Measurements from ENCODE around the gene PDE6D.

DNA sequence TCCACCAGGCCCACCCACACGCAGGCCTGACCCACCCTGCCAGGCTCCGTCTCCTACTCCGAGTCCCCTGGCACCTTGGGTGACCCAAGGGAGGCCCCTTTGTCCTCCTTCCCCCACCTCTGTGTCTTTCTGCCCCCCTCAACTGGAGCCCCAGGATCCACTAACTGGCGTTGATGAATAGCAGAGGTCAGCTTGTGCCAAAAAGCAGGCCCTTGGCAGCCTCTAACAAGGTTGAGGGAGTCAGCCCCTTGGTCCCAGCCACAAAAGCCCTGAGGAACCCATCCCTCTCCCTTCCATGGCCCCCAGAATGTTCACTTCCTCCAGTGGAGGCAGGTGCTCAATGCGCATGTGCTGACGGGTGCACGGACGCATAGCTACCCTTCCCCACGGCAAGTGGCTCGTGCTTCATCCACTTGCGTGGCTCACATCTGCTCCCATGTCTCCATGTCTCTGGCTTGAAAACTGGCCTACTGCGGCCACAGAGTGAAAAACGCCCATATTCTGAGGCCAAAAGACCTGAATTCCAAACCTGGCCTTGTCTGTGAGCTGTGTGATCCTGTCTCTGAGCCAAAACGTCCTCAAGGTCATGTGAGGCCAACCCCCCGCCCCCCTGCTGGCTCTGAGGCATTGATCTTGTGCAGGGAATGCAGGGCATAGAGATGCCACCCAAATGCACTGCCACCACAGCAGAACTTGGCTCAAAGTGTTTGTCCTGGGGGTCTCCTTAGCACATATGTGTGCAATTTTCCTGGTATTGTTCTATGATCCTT lies 91.8 kb downstream of the PDE6D start:
- TF ChIP-seq, protein P1, sequence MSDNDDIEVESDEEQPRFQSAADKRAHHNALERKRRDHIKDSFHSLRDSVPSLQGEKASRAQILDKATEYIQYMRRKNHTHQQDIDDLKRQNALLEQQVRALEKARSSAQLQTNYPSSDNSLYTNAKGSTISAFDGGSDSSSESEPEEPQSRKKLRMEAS (IDR thresholded peaks at IDR 0.05), result no peak
- no peak for TF ChIP-seq YY1 (IDR thresholded peaks at IDR 0.05; ENCODE audit: low read depth)
- TF ChIP-seq, protein P2, sequence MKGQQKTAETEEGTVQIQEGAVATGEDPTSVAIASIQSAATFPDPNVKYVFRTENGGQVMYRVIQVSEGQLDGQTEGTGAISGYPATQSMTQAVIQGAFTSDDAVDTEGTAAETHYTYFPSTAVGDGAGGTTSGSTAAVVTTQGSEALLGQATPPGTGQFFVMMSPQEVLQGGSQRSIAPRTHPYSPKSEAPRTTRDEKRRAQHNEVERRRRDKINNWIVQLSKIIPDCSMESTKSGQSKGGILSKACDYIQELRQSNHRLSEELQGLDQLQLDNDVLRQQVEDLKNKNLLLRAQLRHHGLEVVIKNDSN (IDR thresholded peaks at IDR 0.05), result no peak
- no peak for TF ChIP-seq RAD21 (IDR thresholded peaks at IDR 0.05; ENCODE audit: low read depth)
- TF ChIP-seq, protein P3, sequence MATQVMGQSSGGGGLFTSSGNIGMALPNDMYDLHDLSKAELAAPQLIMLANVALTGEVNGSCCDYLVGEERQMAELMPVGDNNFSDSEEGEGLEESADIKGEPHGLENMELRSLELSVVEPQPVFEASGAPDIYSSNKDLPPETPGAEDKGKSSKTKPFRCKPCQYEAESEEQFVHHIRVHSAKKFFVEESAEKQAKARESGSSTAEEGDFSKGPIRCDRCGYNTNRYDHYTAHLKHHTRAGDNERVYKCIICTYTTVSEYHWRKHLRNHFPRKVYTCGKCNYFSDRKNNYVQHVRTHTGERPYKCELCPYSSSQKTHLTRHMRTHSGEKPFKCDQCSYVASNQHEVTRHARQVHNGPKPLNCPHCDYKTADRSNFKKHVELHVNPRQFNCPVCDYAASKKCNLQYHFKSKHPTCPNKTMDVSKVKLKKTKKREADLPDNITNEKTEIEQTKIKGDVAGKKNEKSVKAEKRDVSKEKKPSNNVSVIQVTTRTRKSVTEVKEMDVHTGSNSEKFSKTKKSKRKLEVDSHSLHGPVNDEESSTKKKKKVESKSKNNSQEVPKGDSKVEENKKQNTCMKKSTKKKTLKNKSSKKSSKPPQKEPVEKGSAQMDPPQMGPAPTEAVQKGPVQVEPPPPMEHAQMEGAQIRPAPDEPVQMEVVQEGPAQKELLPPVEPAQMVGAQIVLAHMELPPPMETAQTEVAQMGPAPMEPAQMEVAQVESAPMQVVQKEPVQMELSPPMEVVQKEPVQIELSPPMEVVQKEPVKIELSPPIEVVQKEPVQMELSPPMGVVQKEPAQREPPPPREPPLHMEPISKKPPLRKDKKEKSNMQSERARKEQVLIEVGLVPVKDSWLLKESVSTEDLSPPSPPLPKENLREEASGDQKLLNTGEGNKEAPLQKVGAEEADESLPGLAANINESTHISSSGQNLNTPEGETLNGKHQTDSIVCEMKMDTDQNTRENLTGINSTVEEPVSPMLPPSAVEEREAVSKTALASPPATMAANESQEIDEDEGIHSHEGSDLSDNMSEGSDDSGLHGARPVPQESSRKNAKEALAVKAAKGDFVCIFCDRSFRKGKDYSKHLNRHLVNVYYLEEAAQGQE (IDR thresholded peaks at IDR 0.05; ENCODE audit: low read depth), result no peak

Data from Ishikawa (cell line).